Lower leg skin (tissue), 3 donors: ENCODE measurements around the gene MRPL10.

Source experiments
- CTCF ChIP-seq, 3 donors: fragments of 450-650 bp; IDR thresholded peaks; one replicate each; pipeline ENCODE4 v1.5.1; 2016; ENCODE audit warnings: antibody characterized with exemption in 3 of 3, mild to moderate bottlenecking in 3 of 3, moderate library complexity in 2 of 3
- POLR2A ChIP-seq, 2 donors: fragments of 450-650 bp; IDR thresholded peaks; one replicate each; pipeline ENCODE4 v1.6.1; 2016 to 2017; ENCODE audit warnings: antibody characterized with exemption in 2 of 2, mild to moderate bottlenecking in 1 of 2, moderate library complexity in 1 of 2

- TF ChIP-seq CTCF (IDR thresholded peaks at IDR 0.05) (no peak), POLR2A (IDR thresholded peaks at IDR 0.05) (no peak)
Measured at GRCh38 chr17:47806913-47807255, 24.5 kb downstream of the MRPL10 start.
